Caco-2 (cell line): ENCODE results near the gene GOLGA7B. TPM values are rescaled to one million over a fixed set of nuclear protein-coding genes. Genes with fewer than 3 reads are reported as not detected.

Experiments used
- BruUV-seq: library from RNA; stranded (reverse); fragments of 400-500 nt; replicated peaks from 2 replicates; lab custom pipeline; 2021; lab: Mats Ljungman, UMichigan
- CTCF ChIA-PET: fragments of 300-600 bp; sonication (Branson Sonifier 250); formaldehyde crosslinking; loops from one replicate; lab custom pipeline; 2022; ENCODE audit warnings: antibody characterized with exemption; lab: Charles Lee
- POLR2A ChIA-PET: fragments of 300-600 bp; sonication (Branson Sonifier 250); formaldehyde crosslinking; loops from one replicate; lab custom pipeline; 2022; ENCODE audit warnings: antibody characterized with exemption; lab: Charles Lee
- DNase-seq, 2 experiments: peaks; one replicate each; pipeline versions ENCODE4 v3.0.0 to v3.0.0-alpha.2; 2020 to 2022
- H3K27me3 ChIP-seq: replicated peaks from 2 replicates; pipeline ENCODE4 v1.6.0; 2011; ENCODE audit warnings: low read length; ENCODE audit not compliant: control insufficient read depth, insufficient read depth
- H3K36me3 ChIP-seq: 2 replicates; pipeline ENCODE4 v1.5.1; 2011; ENCODE audit warnings: low read length; ENCODE audit not compliant: control insufficient read depth, insufficient read depth
- H3K4me1 ChIP-seq: fragments of 250-450 bp; sonication (Bioruptor Pico); 2 replicates; pipeline ENCODE4 v1.5.1; 2020; ENCODE audit warnings: mild to moderate bottlenecking
- H3K4me3 ChIP-seq: 2 replicates; pipeline ENCODE4 v1.5.1; 2011; ENCODE audit warnings: low read depth, mild to moderate bottlenecking, control low read depth, low read length
- H3K9me3 ChIP-seq: fragments of 250-450 bp; sonication (Bioruptor Pico); 2 replicates; pipeline ENCODE4 v1.5.1; 2020; ENCODE audit warnings: mild to moderate bottlenecking, moderate library complexity
- H3K27ac Mint-ChIP-seq: one replicate; pipeline ENCODE4 v1.8.0; 2022; ENCODE audit warnings: mixed read lengths; ENCODE audit not compliant: unreplicated experiment
- H3K27me3 Mint-ChIP-seq: one replicate; pipeline ENCODE4 v1.8.0; 2022; ENCODE audit warnings: mixed read lengths; ENCODE audit not compliant: insufficient read depth, unreplicated experiment
- H3K36me3 Mint-ChIP-seq: one replicate; pipeline ENCODE4 v1.8.0; 2022; ENCODE audit warnings: mild to moderate bottlenecking, mixed read lengths; ENCODE audit not compliant: insufficient read depth, unreplicated experiment
- H3K4me1 Mint-ChIP-seq: one replicate; pipeline ENCODE4 v1.8.0; 2022; ENCODE audit warnings: low read depth, mixed read lengths; ENCODE audit not compliant: unreplicated experiment
- H3K4me3 Mint-ChIP-seq: one replicate; pipeline ENCODE4 v1.8.0; 2022; ENCODE audit warnings: mild to moderate bottlenecking, moderate library complexity, mixed read lengths; ENCODE audit not compliant: unreplicated experiment
- H3K9me3 Mint-ChIP-seq: one replicate; pipeline ENCODE4 v1.8.0; 2022; ENCODE audit warnings: mixed read lengths; ENCODE audit not compliant: unreplicated experiment
- intact Hi-C: fragments of 100-400 bp; cut with micrococcal nuclease; formaldehyde crosslinking; loops from one replicate; pipeline ENCODE4 v1.10.0; 2022; ENCODE audit not compliant: unreplicated experiment
- total RNA-seq: library from RNA; stranded (reverse); gene quantifications from 2 replicates; pipeline ENCODE4 v1.2.3, GENCODE V29; 2022
- TF ChIP-seq, protein P1 (sequence below), 2 experiments: fragments of 200-600 bp in 1 of 2; IDR thresholded peaks; 1 replicate in 1 of 2; 2 replicates in 1 of 2; pipeline versions ENCODE4 v1.5.1 to v1.8.0; 2011 to 2022; ENCODE audit warnings: antibody characterized with exemption in 1 of 2, control low read depth in 1 of 2, inconsistent platforms in 1 of 2, low read depth in 1 of 2, low read length in 1 of 2, mild to moderate bottlenecking in 1 of 2, moderate library complexity in 1 of 2; ENCODE audit not compliant: insufficient read depth in 1 of 2, severe bottlenecking in 1 of 2, unreplicated experiment in 1 of 2

Gene GOLGA7B
- total RNA-seq, 1 experiment from 2014 or later = 0.36 TPM

DNA sequence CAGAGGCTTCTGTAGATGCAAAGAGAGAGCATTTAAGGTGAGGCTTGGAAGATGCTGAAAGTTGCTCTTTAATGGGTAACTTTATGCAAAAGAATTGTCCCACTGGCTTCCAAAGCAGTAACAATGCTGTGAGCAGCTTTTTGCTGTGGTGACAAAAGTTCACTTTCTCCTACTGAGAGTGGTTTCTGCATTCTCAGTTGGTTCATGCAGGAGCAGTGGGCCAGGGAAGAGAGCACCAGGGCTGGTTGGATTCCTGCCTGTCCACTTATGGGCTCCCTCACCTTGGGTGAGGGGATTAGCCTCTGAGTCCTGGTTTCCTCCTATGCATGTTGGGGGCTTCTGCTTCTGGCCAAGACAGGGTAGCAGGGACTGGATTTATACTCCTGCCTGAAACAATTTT is 31.1 kb upstream of the GOLGA7B start:
- H3K9me3 Mint-ChIP-seq = no peaks in the 10 kb centered on the region
- H3K4me1 ChIP-seq = no peaks in the 10 kb centered on the region
- intact Hi-C loops = no loop called here
- H3K27me3 Mint-ChIP-seq = no peaks in the 10 kb centered on the region
- ChIA-PET CTCF (no interaction called here), POLR2A (no interaction called here)
- H3K36me3 ChIP-seq = no peaks in the 10 kb centered on the region
- no peak overlapping the region for H3K4me3 ChIP-seq
- no peaks in the 10 kb centered on the region for H3K4me1 Mint-ChIP-seq
- no peaks in the 10 kb centered on the region for H3K9me3 ChIP-seq
- no peaks in the 10 kb centered on the region for H3K36me3 Mint-ChIP-seq
- TF ChIP-seq, protein P1, sequence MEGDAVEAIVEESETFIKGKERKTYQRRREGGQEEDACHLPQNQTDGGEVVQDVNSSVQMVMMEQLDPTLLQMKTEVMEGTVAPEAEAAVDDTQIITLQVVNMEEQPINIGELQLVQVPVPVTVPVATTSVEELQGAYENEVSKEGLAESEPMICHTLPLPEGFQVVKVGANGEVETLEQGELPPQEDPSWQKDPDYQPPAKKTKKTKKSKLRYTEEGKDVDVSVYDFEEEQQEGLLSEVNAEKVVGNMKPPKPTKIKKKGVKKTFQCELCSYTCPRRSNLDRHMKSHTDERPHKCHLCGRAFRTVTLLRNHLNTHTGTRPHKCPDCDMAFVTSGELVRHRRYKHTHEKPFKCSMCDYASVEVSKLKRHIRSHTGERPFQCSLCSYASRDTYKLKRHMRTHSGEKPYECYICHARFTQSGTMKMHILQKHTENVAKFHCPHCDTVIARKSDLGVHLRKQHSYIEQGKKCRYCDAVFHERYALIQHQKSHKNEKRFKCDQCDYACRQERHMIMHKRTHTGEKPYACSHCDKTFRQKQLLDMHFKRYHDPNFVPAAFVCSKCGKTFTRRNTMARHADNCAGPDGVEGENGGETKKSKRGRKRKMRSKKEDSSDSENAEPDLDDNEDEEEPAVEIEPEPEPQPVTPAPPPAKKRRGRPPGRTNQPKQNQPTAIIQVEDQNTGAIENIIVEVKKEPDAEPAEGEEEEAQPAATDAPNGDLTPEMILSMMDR (IDR thresholded peaks at IDR 0.05; ENCODE audit: insufficient read depth in 1 of 2, low read depth in 1 of 2, low read length in 1 of 2, severe bottlenecking in 1 of 2, unreplicated experiment in 1 of 2) = no peak
- H3K27me3 ChIP-seq = no peaks in the 10 kb centered on the region
- no peak for DNase-seq
- no peak overlapping the region for H3K4me3 Mint-ChIP-seq
- no TSS peak for BruUV-seq
- no peak overlapping the region for H3K27ac Mint-ChIP-seq

DNA sequence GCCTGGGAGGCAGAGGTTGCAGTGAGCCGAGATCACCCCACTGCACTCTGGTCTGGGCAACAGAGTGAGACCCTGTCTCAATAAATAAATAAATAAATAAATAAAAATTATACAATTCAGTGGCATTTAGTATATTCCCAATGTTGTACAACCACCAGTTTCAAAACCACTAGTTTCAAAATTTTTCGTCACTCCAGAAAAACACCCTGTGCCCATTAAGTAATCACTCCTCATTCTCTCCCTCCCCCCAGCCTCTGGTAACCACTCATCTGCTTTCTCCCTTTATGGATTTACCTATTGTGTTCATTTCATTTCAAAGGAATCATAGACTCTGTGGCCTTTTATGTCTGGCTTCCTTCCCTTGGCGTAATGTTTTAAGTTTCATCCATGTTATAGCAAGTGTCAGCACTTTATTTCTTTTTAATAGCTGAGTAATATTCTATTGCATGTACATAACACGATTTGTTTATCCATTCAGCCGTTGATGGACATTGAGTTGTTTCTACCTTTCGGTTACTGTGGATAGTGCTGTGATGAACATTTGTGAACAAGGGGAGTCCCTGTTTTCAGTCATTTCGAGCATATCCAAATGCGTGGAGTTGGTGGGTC is 29.4 kb upstream of the GOLGA7B start:
- H3K4me3 ChIP-seq = no peak overlapping the region
- DNase-seq = no peak
- no peaks in the 10 kb centered on the region for H3K4me1 Mint-ChIP-seq
- ChIA-PET POLR2A (no interaction called here), CTCF (no interaction called here)
- H3K27me3 Mint-ChIP-seq = no peaks in the 10 kb centered on the region
- no peaks in the 10 kb centered on the region for H3K4me1 ChIP-seq
- no peaks in the 10 kb centered on the region for H3K27me3 ChIP-seq
- no peaks in the 10 kb centered on the region for H3K36me3 ChIP-seq
- TF ChIP-seq, protein P1 (IDR thresholded peaks at IDR 0.05; ENCODE audit: insufficient read depth in 1 of 2, low read depth in 1 of 2, low read length in 1 of 2, severe bottlenecking in 1 of 2, unreplicated experiment in 1 of 2) = no peak
- H3K9me3 Mint-ChIP-seq = no peaks in the 10 kb centered on the region
- H3K9me3 ChIP-seq = no peaks in the 10 kb centered on the region
- no peak overlapping the region for H3K27ac Mint-ChIP-seq
- H3K4me3 Mint-ChIP-seq = no peak overlapping the region
- intact Hi-C loops = no loop called here
- no peaks in the 10 kb centered on the region for H3K36me3 Mint-ChIP-seq
- no TSS peak for BruUV-seq

DNA sequence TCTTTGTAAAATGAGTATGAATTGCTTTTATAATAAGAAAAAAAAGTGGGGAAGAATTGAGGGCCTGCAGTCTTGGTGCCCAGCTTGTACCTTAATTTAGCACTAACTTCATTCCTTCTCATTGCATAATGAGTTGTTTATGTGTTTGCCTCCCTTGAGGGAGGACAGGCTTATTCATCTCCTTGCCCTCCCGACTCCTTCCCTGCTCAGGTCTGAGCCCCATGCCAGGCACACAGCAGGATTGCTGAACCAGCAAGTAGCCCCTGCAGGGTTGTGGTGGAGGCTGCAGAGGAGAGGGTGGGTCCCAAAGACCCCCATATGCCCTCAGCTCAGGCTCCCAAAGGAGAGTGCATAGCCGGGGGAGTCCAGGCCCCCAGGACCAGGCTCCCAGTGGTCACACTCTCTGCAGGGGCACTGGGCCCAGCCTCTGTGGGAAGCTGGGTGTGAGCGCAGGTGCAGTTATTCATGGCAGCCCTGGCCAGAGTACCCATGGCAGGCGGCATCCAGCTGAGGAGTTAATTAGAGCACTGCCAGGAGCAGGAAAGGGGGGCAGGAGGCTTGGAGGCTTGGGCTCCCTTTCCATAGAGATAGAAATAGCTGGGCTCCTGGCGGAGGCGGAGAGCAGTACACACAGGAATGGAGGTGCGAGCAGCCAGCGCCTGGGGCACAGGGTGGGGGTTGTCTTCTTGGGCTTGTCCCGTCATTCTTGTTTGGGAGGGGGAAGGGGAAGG is 28.2 kb upstream of the GOLGA7B start:
- intact Hi-C loops = no loop called here
- Mint-ChIP-seq H3K9me3 (no peaks in the 10 kb centered on the region), H3K4me1 (no peaks in the 10 kb centered on the region), H3K36me3 (no peaks in the 10 kb centered on the region), H3K4me3 (no peak overlapping the region), H3K27ac (no peak overlapping the region), H3K27me3 (no peaks in the 10 kb centered on the region)
- Histone ChIP-seq H3K27me3 (no peaks in the 10 kb centered on the region), H3K9me3 (no peaks in the 10 kb centered on the region), H3K36me3 (no peaks in the 10 kb centered on the region), H3K4me3 (no peak overlapping the region), H3K4me1 (no peaks in the 10 kb centered on the region)
- ChIA-PET CTCF (no interaction called here), POLR2A (no interaction called here)
- DNase-seq = no peak
- TF ChIP-seq, protein P1 (IDR thresholded peaks at IDR 0.05; ENCODE audit: insufficient read depth in 1 of 2, low read depth in 1 of 2, low read length in 1 of 2, severe bottlenecking in 1 of 2, unreplicated experiment in 1 of 2) = no peak
- BruUV-seq = no TSS peak
